Ecto neural progenitor cell (in vitro differentiated cells): Measurements from ENCODE around the gene IL1R2.

Experiments
- DNase-seq: peaks from one replicate; pipeline ENCODE4 v3.0.0-alpha.2; 2018; ENCODE audit warnings: low spot score

IL1R2 gene

DNA sequence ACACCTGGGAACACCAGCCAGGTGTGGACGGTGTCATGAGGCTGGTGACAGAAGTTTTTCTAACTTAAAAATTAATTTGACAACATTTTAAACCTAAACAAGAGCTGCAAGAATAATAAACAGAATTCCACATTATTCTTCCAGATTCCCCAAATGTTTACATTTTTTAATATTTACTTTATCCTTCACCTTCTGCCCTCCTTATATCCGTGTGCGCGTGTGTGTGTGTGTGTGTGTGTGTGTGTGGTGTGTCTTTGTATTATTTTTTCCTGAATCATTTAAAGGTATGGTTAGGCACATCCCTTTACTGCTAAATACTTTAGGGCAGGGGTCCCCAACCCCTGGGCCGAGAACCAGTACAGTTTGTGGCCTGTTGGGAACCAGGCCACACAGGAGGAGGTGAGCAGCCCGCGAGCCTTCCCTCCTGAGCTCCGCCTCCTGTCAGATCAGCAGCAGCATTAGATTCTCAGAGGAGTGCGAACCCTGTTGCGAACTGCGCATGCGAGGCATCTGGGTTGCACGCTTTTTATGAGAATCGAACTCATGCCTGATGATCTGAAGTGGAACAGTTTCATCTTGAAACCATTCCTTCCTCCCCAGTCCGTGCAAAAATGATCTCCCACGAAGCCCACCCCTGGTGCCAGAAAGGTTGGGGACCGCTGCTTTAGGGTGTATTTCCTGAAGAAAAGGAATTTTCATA lies 16.4 kb upstream of the IL1R2 start:
- no peak for DNase-seq

DNA sequence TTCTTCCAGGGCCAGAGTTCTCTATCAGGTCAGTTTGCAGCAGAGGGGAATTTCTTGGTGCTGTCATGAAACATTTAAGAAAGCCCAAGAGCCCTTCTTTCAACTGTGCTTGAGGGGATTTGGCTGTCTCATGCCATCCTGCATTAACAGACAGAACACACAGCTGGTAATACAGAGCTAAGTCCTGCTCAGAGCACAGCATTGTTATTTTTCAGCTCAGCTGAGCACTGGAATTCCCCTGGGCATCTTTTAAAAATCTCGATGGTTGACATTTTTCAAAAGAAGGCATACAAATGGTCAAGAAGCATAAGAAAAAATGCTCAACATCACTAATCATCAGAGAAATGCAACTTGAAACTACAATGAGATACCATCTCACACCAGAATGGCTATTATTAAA lies 14.9 kb upstream of the IL1R2 start:
- DNase-seq = no peak

DNA sequence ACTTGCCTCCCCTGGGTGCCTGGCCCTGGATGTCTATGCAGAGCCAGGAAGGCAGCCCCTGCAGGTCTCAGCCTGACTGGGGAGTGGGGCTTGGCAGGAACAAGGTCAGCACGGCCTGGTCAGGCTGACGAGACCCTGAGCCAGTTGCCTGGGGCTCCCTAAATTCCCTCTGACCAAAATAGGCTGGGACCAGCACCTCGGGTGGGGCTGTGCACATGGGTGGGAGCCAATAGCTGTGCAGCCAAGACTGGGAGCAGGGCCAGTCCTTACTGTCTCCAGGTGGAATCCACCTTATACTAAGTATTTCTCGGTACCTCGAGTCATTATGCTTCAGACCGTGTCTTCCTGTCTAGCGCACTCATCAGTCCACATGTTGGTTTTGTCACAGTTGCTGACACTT lies 11.4 kb upstream of the IL1R2 start:
- no peak for DNase-seq

DNA sequence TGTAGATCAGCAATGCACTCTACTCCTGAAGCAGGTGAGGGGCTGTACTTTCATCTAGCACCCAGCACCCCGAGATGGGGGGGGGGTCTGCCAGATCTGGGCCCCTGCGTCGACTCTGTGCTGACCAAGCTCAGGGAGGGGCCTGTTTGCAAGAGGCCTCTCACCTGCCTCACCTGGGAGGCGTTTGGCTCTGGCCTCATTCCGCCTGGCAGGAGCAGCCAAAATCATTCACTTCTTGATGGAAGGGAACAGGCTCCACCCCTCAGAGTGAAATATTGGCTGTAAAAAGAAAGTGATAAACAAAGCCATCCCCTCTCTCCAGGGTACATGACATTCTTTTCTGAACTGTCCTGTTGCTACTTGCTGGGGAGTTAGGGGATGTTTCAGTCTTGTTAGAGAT lies 10.7 kb upstream of the IL1R2 start:
- no peak for DNase-seq

DNA sequence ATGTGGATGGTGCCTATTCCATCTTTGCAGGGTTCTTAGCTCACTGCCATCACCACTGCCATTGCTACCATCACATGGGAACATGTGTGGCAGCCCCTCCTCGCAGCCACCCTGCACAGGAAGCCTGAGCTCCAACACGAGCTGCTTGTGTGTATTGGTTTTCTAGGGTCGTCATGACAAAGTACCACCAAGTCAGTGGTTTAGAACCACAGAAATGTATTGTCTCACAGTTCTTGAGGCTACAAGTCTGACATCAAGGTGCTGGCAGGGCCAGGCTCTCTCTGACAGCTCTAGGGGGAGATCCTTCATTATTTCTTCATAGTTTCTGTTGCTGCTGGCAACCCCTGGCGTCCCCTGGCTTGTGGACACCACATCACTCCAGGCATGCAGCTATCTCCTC lies 10.3 kb upstream of the IL1R2 start:
- no peak for DNase-seq

DNA sequence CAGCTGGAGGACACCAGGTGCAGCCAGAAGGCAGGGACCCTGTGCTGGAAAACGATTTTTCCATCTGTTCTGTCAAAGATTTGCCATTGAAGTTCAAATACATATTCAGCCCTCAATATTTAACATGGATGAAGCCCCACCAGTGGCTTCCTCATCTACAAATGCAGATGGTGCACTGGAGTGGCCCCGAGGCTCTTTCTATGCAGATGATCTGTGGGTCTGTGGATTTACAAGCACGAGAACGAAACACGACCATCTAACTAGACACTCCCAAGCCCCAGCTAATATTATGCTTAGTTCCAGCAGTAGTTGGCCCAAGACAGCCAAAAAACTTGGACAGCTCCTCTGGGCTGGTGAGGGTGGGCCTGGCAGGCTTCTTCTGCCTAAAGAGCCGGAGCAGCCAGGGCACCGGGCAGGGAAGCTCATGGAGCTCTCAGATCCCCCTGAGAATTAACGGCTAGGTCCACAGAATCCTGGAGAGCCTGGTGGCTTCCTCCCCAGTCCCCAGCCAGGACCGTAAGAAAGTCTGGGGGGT lies 9.2 kb upstream of the IL1R2 start:
- no peak for DNase-seq

DNA sequence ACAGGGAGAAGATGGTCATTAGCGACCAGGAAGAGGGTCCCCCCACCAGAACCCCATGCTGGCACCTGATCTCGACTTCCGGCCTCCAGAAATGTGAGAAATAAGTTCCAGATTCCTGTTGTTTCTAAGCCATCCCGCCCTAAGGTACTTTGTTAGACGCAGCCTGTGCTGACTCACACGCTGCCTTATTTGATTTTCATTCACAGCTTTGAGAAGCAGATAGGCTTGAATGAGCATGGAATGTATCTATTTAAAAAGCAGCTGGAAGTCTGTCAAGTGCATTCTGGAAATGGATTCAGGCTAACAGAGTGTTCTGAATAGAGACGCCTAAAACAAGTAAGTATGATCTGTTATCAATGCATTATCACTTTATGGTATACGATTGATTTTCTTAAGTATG lies 8.3 kb upstream of the IL1R2 start:
- DNase-seq = no peak

DNA sequence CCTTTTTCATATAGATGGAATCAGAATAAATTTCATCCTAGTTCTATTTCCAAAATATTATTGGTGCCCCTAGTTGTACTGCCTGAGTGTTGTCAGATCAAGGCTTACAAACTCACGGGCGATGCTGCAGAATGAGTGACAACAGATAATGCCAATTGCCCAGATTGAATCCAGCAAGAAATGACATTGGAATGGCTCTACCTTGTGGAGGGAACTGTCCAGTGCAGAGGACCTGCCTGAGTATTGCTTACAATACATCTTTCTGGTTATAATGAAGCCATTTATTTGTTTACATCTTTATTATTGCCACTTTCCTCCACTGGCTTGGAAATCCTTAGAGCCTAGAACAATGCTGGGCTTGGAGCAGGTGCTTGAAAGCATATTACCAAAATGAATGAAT lies 7.8 kb upstream of the IL1R2 start:
- no peak for DNase-seq

DNA sequence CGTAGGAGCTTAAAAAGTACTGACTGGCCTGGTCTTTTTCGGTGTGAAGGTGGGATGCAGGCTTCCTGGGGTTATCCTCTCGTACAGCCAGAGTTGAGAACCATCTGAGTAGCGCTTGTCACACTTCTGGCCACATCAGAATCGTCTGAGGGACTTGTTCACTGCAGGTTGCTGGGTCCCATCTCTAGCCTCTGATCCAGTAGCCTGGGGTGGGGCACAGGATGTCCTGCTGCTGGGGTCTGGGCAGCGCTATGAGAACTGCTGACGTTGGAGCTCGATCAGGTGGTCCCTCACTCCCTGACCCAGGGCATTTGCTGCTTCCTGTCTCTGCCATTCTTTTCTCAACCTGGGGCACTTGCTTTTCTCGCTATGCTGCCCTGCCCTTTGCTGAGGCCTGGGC lies 7.1 kb upstream of the IL1R2 start:
- DNase-seq = no peak

DNA sequence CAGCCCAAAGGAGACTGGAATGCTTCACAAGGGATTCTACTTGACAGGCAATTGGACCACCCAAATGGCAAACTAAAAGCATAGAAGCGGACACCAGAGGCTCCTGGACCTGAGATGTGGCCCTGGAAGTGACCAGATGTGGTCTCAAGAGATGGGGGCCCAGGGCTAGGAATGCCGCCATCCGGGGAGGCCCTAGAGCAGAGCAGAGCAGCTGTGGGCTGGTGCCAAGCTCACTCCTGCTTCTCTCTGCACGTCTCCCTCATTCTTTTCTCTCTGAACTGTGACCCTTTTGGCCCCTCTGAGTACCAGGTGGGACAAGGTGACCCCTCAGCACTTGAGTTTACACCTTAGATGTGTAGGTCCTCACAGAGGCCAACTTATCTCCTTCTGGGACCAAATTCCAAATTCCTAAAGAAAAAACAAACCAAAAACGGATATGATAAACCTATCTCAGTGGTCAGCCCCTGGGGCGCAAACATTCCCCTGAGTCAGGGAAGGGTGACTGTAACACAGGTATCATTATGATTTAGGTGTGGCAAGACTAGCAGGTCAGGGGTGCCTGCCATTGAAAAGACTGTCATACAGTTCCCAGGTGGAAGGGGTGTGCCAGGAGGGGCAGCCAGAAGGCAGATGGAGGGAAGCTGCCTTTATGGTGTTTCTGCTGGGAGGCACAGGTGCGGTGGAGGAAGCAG lies 6.5 kb upstream of the IL1R2 start:
- DNase-seq = no peak

DNA sequence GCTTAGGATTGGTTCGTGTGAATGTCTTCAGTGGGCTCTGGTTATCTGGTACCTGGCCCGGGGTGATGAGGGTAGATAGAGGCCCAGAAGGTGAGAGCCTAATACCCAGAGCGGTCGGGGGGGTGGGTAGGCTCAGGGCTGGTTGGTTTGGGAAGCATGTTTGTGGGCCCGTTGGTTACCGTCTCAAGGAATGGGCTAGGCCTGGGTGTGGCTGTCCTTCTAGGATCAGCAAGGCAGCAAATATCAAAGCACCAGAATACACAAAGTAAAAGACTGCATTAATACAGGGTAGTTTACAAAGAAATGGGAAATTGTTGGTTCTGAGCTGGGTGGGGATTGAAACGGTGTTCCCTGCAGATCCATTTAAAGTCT lies 6.0 kb upstream of the IL1R2 start:
- DNase-seq = no peak

DNA sequence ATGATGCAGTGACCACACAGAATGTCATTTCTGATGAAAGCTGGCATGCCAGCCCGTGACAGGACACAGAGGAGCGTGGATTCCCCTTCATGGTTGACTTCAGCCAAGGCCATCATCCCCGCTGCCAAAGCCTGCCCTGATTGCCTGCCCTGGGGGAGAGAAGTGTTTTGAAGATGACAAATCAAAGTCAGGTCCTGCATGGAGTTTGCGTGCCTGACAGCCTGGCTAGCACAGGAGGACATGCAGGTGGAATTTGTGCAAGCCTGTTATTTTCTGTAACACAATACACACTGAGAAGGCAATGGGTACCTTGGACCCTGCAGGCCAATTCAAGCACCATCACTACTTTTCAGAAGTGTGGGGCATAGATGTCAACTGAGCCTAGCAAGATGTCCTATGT lies 5.4 kb upstream of the IL1R2 start:
- DNase-seq = no peak

DNA sequence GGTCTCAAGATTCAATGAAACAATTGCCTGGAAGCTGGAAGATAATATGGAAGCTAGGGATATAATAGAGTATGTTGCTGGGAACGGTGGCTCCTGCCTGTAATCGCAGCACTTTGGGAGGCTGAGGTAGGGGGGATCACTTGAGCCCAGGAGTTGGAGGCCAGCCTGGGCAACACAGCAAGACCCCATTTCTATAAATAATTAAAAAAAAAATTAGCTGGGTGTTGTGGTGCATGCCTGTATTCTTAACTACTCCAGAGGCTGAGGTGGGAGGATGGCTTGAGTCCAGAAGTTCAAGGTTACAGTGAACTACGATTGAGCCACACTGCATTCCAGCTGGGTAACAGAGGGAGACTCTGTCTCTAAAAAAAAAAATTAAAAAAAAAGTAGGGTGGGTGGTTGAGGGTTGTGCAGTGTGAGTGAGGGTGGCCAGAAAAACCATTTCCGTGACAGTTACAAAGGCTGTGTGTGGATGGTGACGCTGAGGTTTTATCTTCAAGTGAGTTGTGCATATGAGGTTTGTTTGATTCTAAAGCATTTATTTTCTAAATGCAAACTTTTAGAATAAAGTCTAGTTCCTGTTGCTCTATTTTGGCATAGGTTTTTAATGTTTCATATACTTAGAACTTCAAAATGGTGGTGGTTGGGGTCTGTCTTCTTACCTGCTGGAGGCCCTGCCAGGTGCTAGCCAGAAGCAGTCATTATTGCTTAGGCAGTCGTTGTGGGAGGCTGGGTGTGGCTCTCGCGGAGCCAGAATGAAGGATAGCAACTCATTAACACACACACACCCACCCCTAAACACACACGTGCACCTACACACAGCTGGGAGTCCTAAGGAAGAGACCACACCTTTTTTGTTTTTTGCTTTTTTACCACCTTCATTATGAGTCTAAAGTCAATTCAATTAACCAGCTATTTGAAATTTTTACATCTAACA lies 4.7 kb upstream of the IL1R2 start:
- DNase-seq = no peak

DNA sequence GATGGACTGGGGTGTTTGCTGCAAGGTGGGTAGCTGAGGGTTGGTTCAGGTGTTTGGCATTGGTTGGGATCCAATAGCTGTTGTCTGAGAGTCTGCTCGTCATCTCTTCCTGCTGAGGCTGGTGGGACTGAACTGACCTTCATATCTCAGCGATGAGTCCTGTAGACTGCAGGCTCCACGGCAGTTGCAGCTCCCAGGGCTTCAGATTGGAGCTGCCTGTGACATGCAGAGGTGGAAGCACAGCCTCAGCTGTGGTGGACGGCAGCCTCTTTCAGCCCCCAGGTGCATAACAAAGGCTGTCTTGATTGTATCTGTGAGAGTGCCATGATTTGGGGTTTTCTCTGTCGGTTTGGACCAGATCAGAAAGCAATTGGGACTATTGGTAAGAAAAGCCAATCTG lies 3.9 kb upstream of the IL1R2 start:
- DNase-seq = no peak

DNA sequence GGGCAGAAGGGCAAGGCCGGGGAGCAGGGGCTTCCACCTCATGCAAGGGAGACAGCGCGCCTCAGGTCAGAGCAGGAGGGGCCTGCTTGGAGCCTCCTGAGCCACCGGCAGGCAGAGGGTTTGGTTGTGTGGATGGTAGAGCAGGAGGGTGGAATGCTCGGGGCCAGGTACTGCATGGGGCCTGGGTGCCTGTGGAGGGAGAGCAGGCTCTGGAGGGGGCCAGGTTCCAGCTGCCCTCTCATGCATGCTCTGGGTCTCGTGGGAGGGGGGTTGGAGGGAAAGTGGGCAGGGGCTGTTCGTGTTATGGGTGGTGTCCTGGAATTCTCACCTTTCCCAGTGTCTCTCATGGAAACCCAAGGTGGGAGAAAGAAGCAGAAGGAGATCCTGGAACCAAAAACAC lies 3.2 kb upstream of the IL1R2 start:
- DNase-seq = no peak

DNA sequence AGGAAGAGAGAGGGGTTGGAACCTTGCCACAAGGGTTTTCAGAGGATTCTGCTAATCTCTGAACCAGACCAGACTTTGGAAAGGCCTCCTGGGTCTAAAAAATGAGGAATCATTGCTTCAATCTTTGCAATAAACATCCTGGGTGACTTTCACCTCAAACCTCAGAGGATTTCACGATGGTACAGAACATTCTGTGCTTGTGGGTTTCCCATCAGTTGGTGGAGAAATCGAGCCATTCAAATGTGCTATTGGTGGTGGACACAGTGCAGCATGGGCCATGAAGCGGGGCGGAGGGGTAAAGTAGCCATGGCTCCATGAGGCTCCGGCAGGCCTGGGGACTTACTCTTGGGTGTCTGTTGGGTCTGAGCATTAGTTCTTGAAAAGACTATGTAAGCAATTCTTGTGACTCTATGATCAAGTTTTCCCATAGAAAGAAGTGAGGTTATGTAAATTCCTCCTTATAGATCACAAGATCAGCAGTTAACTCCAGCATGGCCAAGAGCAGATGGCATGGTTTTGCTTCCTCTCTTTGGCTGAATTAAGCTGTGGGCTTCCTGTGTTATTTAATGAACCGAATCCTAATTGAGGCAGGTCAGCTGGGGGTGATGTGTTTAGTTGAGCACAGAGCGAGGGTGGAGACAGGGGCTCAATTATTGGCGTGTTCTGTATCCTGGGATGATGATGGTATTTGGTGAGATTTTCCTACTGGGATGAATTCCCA lies 1.9 kb upstream of the IL1R2 start:
- no peak for DNase-seq

DNA sequence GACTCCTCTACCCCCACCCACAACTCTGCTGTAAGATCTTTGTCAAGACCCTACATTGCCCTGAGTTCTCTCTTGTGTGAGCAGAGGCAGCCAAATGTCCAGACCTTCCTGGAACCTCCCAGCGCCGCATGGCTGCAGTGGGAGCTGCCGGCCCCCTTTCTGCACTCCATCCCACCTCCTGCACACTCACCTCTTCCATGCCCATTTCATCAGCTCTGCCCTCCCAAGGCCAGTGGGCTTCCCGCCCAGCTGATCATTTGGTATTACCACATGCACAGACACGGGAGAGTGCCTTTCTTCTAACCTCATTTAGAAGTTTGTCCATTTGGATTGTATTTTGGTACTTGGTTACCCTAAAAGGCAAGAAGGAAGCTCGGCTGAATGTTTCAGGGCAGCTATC lies 2.0 kb downstream of the IL1R2 start:
- DNase-seq = no peak

DNA sequence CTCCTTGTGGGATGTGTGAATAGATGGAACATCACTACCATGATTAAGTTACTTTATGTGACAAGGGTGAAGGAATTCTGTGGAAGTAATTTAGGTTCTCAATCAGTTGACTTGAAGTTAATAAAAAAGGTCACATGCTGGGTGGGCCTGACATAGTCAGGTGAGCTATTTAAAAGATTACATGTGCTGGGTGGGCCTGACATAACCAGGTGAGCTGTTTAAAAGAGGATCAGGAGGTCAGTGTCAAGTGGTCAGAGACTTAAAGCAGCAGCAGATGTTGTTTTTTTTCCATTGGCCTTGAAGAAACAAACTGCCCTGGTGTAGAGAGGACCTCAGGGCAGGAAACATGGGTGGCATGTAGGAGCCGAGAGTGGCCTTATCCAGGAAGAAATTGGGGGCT lies 3.3 kb downstream of the IL1R2 start:
- no peak for DNase-seq

DNA sequence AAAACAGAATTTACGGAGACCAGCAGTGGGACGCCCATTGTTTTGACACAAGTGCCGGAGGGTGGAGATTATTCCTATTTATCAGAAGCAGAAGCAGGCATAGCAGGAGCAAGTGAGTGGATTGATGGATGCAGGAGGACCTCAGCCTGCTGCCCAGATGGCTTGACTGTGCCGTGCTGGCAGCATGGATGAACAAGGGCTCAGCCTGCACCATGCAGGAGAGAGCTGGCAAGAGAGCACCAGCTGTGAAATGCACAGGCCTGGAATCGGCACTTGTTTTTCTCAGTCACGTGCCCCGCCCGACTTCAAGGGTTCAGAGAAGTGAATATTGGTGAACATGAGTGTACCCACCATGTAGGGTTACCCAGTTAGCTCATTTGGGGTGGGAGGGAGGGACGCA lies 4.0 kb downstream of the IL1R2 start:
- no peak for DNase-seq

DNA sequence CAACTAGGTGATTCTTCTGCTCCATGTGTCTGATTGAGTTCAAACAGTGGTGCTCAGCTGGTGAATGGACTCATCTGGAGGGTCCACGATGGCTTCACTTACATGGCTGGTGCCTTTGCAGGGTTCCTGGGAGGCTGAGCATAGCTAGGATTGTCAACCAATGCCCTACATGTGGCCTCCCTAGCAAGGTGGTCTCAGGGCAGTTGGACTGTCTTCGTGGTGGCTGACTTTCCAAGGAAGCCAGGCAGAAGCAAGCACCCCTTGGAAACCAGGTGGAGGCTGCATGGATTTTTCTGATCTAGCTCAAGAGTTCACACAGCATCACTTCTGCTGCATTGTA lies 6.8 kb downstream of the IL1R2 start:
- no peak for DNase-seq

DNA sequence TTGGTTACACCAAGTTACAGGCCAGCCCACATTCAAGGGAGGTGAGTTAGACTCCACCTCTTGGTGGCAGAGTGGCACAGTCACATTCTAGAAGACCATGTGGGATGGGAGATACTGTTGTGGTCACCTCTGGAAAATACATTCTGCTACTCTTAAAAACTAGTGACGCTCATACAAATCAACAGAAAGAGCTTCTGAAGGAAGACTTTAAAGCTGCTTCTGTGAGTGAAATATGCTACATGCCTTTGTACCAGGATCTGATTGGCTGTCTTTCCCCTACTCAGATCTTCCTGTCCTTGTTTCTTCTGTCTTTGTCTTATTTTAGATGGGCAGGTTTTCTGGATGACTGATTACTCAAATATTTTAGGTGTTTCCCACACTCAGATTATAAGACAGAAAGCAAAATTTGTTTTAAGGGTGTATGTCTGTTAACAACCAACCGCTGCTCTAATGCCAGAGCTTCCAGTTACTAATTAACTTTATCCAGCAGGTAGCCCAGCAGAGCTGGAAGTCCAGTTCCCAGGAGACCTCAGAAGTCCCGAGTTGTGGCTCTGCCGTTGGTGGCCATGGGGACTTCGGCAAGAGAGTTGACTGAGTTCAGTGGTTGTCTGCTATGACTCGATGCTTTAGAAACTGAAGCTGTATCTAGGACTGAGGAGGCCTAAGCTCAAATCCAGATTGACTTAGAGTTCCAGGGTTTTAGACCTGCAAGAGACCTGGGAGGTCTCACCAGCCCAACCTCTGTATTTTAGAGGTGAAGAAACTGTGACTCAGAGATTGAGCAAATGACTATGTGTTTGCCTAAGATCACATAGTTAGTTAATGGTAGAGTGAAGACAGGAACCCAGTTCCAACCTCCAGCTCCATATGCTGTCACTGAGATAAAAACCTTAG lies 7.4 kb downstream of the IL1R2 start:
- DNase-seq = no peak
